Mucosa of descending colon (tissue), 3 donors: ENCODE measurements around the gene GSTT4. TPM values are rescaled to one million over a fixed set of nuclear protein-coding genes. Genes with fewer than 3 reads are reported as not detected.

Experiments
- ATAC-seq: fragments of 200-7000 bp; cut with Tn5 transposase; one replicate; pipeline ENCODE4 v1.9.1; 2020; ENCODE audit warnings: mild to moderate bottlenecking, moderate library complexity
- DNase-seq, 3 donors: peaks; one replicate each; pipeline ENCODE4 v3.0.0-alpha.2; 2020
- H3K36me3 ChIP-seq: fragments of 200-600 bp; one replicate; pipeline ENCODE4 v1.8.0; 2021; ENCODE audit warnings: low read depth, mild to moderate bottlenecking
- H3K4me1 ChIP-seq: fragments of 200-600 bp; one replicate; pipeline ENCODE4 v1.8.0; 2021; ENCODE audit warnings: low read depth, mild to moderate bottlenecking
- H3K4me3 ChIP-seq: fragments of 200-600 bp; one replicate; pipeline ENCODE4 v1.8.0; 2021; ENCODE audit warnings: mild to moderate bottlenecking
- H3K9me3 ChIP-seq: fragments of 200-600 bp; one replicate; pipeline ENCODE4 v1.8.0; 2021; ENCODE audit warnings: mild to moderate bottlenecking
- intact Hi-C, 2 donors: fragments of 100-400 bp; cut with DNase I in 1 of 2; cut with micrococcal nuclease in 1 of 2; formaldehyde crosslinking; loops; one replicate each; pipeline versions ENCODE4 v1.11.0 to v1.11.1; 2022; cut with DNase I, micrococcal nuclease
- total RNA-seq, 3 donors: library from RNA; stranded (reverse); fragmentation: NEBNext Ultra II Directional in 2 of 3; extraction: Animal tissue kit (Norgen Biotek cat#: 25700) in 2 of 3; gene quantifications; one replicate each; pipeline versions ENCODE4 v1.2.1 to v1.2.4, GENCODE V29; 2021 to 2023
- TF ChIP-seq, protein P1 (sequence below): fragments of 200-600 bp; IDR thresholded peaks from one replicate; pipeline ENCODE4 v1.8.0; 2022; ENCODE audit warnings: antibody characterized with exemption, mild to moderate bottlenecking
- donor health status: DM: no; HTN: no; CAD: no; lungs with moderate emphysema.
- donor health status: DM: no; HTN: no; CAD: no.
- donor health status: DM: no; HTN: yes; CAD: no.

GSTT4 gene
- total RNA-seq, 3 donors from 2014 or later = not detected

DNA sequence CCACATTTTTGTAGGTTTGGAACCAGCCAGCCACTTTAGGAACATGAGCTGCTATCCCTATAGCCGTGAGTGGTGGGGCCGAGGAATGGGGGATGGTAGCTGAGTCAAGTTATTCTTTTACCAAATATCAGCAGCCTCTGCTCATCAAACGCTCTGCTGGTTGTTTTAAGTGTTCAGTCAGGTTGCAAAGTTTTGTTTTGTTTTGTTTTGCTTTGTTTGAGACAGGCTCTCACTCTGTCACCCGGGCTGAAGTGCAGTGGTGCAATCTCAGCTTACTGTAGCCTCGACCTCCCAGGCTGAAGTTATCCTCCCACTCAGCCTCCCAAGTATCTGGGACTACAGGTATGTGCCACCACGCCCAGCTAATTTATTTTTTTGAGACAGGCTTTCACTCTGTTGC lies 20.2 kb upstream of the GSTT4 start:
- no peaks in the 10 kb centered on the region for H3K9me3 ChIP-seq
- DNase-seq = no peak
- H3K4me3 ChIP-seq = no peak overlapping the region
- no peaks in the 10 kb centered on the region for H3K36me3 ChIP-seq
- H3K4me1 ChIP-seq = peaks cover 7% of the 10 kb centered on the region
- no peak for ATAC-seq
- TF ChIP-seq, protein P1, sequence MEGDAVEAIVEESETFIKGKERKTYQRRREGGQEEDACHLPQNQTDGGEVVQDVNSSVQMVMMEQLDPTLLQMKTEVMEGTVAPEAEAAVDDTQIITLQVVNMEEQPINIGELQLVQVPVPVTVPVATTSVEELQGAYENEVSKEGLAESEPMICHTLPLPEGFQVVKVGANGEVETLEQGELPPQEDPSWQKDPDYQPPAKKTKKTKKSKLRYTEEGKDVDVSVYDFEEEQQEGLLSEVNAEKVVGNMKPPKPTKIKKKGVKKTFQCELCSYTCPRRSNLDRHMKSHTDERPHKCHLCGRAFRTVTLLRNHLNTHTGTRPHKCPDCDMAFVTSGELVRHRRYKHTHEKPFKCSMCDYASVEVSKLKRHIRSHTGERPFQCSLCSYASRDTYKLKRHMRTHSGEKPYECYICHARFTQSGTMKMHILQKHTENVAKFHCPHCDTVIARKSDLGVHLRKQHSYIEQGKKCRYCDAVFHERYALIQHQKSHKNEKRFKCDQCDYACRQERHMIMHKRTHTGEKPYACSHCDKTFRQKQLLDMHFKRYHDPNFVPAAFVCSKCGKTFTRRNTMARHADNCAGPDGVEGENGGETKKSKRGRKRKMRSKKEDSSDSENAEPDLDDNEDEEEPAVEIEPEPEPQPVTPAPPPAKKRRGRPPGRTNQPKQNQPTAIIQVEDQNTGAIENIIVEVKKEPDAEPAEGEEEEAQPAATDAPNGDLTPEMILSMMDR = no peak
- intact Hi-C loops = no loop called here

DNA sequence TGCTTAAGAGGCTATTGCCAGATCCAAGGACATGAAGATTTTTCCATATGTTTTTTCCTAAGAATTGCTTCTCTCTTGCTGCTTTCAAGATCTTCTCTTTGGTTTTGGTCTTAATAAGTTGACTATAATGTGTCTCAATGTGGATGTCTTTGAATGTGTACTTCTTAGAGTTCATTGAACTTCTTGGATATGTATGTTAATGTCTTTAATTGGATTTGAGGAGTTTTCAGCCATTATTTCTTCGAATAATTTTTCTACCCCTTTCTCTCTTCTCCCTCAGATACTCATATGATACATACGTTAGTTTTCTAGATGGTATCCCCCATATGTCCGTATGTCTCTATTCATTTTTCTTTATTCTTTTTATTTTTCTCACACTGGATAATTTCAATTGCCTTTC lies 19.1 kb upstream of the GSTT4 start:
- intact Hi-C loops = no loop called here
- no peaks in the 10 kb centered on the region for H3K9me3 ChIP-seq
- DNase-seq (no peak), ATAC-seq (no peak)
- H3K4me3 ChIP-seq = no peak overlapping the region
- TF ChIP-seq, protein P1 = no peak
- H3K4me1 ChIP-seq = peaks cover 7% of the 10 kb centered on the region
- no peaks in the 10 kb centered on the region for H3K36me3 ChIP-seq

DNA sequence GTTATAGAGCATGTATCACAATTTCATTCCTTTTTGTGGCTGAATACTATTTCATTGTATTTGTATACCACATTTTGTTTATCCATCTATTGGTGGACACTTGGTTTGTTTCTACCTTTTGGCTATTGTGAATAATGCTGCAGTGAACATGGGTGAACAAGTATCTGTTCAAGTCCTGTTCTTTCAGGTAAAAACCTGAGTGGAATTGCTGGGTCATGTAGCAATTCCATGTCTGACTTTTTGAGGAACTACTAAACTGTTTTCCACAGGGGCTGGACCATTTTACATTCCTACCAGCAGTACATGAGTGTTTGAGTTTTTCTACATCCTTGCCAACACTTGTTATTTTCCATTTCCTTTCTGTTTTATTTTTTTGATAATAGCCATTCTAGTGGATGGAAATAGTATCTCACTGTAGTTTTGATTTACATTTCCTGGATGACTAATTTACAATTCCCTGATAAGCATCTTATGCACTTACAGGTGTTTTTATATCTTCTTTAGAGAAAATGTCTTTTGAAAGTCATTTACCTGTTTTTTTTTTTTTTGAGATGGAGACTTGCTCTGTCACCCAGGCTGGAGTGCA lies 18.0 kb upstream of the GSTT4 start:
- TF ChIP-seq, protein P1 = no peak
- intact Hi-C loops = no loop called here
- Histone ChIP-seq H3K9me3 (no peaks in the 10 kb centered on the region), H3K4me1 (peaks cover 7% of the 10 kb centered on the region), H3K4me3 (no peak overlapping the region), H3K36me3 (no peaks in the 10 kb centered on the region)
- DNase-seq (no peak), ATAC-seq (peak; percentile 37)

DNA sequence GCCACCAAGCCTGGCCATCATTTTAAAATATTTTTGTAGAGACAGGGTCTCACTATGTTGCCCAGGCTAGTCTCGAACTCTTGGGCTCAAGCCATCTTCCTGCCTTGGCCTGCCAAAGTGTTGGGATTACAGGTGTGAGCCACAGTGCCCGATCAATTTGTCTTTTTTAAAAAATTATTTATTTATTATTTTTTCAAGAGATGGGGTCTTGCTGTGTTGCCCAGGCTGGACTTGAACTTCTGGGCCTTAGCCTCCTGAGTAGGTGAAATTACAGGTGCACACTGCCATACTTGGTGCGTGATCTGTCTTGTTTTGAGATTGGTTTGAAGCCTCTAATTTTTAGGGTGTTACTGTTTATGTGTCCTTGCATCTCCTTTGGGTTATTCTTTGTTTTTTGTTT lies 16.1 kb upstream of the GSTT4 start:
- H3K36me3 ChIP-seq = no peaks in the 10 kb centered on the region
- H3K4me3 ChIP-seq = no peak overlapping the region
- no peak for DNase-seq
- TF ChIP-seq, protein P1 = no peak
- H3K4me1 ChIP-seq = no peaks in the 10 kb centered on the region
- intact Hi-C loops = no loop called here
- H3K9me3 ChIP-seq = no peaks in the 10 kb centered on the region
- no peak for ATAC-seq

DNA sequence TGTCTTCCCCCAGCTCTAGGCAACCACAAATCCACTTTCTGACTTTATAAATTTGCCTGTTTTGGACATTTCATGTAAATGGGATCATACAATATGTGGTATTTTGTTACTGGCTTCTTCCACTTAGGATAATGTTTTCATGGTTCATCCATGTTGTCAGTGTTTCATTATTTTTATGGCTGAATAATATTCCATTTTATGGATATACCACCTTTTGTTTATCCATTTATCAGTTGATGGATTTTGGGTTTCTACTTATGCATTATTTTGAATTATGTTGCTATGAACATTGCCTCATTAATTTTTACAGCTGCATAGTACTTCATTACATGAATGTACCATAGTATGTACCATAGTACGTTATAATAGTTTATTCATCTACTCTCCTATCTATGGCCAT lies 10.9 kb upstream of the GSTT4 start:
- Histone ChIP-seq H3K4me3 (no peak overlapping the region), H3K9me3 (no peaks in the 10 kb centered on the region), H3K36me3 (no peaks in the 10 kb centered on the region), H3K4me1 (peaks cover 7% of the 10 kb centered on the region)
- DNase-seq = no peak
- TF ChIP-seq, protein P1 = no peak
- ATAC-seq = no peak
- intact Hi-C loops = no loop called here

DNA sequence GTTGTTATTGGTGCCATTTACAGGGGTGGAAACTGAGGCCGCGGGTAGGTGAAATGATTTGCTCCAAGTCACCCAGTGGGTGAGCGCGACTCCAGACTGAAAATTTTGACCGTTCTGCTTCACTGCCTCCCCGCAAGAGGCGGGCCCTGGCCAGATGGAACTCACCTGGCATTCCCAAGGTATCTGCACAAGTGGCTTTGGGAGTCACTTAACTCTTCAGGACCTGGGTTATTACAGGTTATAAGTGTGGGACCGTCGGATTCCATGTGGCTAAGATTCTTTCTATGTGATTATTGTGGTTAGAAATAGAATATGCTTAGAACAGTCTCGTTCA lies 6.4 kb upstream of the GSTT4 start:
- peak; percentile 31 for ATAC-seq
- intact Hi-C loops = no loop called here
- no peak for DNase-seq
- Histone ChIP-seq H3K9me3 (no peaks in the 10 kb centered on the region), H3K36me3 (no peaks in the 10 kb centered on the region), H3K4me3 (peak overlapping the region; percentile 92), H3K4me1 (peaks cover 7% of the 10 kb centered on the region)
- TF ChIP-seq, protein P1 = no peak
